Measurements from ENCODE around the gene LACC1.

Gene LACC1

GRCh38 chr13:43942286-43942685 is 62.6 kb downstream of the LACC1 start:
- no peak for DNase-seq (ENCODE audit: low read depth, low spot score)
